ENCODE data around the gene TMEM158.

Gene TMEM158

GRCh38 chr3:45226206-45226915, at the start of gene TMEM158:
Gene TMEM158 (minus strand): TSS chr3:45226287. CDS start chr3:45226027, 260 bp downstream.
- peak; percentile 59 for DNase-seq (ENCODE audit: low read depth)

GRCh38 chr3:45275006-45275704, 49.1 kb upstream of the TMEM158 start:
- DNase-seq (ENCODE audit: low read depth), result no peak

- no peak for DNase-seq (ENCODE audit: low read depth)
These were observed 47.8 kb upstream of the TMEM158 start for GRCh38 chr3:45273681-45274515.

GRCh38 chr3:45272828-45273470, 46.9 kb upstream of the TMEM158 start:
- DNase-seq (ENCODE audit: low read depth), result no peak

GRCh38 chr3:45272032-45272810, 46.1 kb upstream of the TMEM158 start:
- no peak for DNase-seq (ENCODE audit: low read depth)

GRCh38 chr3:45269952-45270351, 43.9 kb upstream of the TMEM158 start:
- no peak for DNase-seq (ENCODE audit: low read depth)

- DNase-seq (ENCODE audit: low read depth), result no peak
These were observed 41.0 kb upstream of the TMEM158 start for GRCh38 chr3:45267097-45267496.

- no peak for DNase-seq (ENCODE audit: low read depth)
These were observed 35.4 kb upstream of the TMEM158 start for GRCh38 chr3:45261333-45262110.

- no peak for DNase-seq (ENCODE audit: low read depth)
These were observed 33.0 kb upstream of the TMEM158 start for GRCh38 chr3:45259133-45259532.

- no peak for DNase-seq (ENCODE audit: low read depth)
These were observed 32.2 kb upstream of the TMEM158 start for GRCh38 chr3:45258317-45258716.

- no peak for DNase-seq (ENCODE audit: low read depth)
These were observed 27.2 kb upstream of the TMEM158 start for GRCh38 chr3:45253316-45253715.

- no peak for DNase-seq (ENCODE audit: low read depth)
These were observed 26.7 kb upstream of the TMEM158 start for GRCh38 chr3:45252826-45253225.

GRCh38 chr3:45249391-45249790, 23.3 kb upstream of the TMEM158 start:
- no peak for DNase-seq (ENCODE audit: low read depth)

GRCh38 chr3:45246241-45246640, 20.2 kb upstream of the TMEM158 start:
- no peak for DNase-seq (ENCODE audit: low read depth)

- no peak for DNase-seq (ENCODE audit: low read depth)
These were observed 18.3 kb upstream of the TMEM158 start for GRCh38 chr3:45244356-45244755.

- no peak for DNase-seq (ENCODE audit: low read depth)
These were observed 15.1 kb upstream of the TMEM158 start for GRCh38 chr3:45241206-45241605.

- no peak for DNase-seq (ENCODE audit: low read depth)
These were observed 14.2 kb upstream of the TMEM158 start for GRCh38 chr3:45240292-45240691.

GRCh38 chr3:45239254-45239653, 13.2 kb upstream of the TMEM158 start:
- no peak for DNase-seq (ENCODE audit: low read depth)

GRCh38 chr3:45236964-45237363, 10.9 kb upstream of the TMEM158 start:
- DNase-seq (ENCODE audit: low read depth), result no peak

GRCh38 chr3:45235409-45235808, 9.3 kb upstream of the TMEM158 start:
- DNase-seq (ENCODE audit: low read depth), result no peak

- no peak for DNase-seq (ENCODE audit: low read depth)
These were observed 8.2 kb upstream of the TMEM158 start for GRCh38 chr3:45234250-45234649.

Measured in stimulated activated CD8-positive, alpha-beta memory T cell treated with anti-CD3 and anti-CD28 coated beads, Interleukin-15, amount 100 ng/mL, for 24 hours (primary cell).